HG03196 (cell line): ENCODE results near the gene TMEM100.

Experiments
- ATAC-seq: cut with Tn5 transposase; IDR thresholded peaks from one replicate; pipeline ENCODE4 v1.9.1; 2021; ENCODE audit not compliant: unreplicated experiment

The TMEM100 gene

DNA sequence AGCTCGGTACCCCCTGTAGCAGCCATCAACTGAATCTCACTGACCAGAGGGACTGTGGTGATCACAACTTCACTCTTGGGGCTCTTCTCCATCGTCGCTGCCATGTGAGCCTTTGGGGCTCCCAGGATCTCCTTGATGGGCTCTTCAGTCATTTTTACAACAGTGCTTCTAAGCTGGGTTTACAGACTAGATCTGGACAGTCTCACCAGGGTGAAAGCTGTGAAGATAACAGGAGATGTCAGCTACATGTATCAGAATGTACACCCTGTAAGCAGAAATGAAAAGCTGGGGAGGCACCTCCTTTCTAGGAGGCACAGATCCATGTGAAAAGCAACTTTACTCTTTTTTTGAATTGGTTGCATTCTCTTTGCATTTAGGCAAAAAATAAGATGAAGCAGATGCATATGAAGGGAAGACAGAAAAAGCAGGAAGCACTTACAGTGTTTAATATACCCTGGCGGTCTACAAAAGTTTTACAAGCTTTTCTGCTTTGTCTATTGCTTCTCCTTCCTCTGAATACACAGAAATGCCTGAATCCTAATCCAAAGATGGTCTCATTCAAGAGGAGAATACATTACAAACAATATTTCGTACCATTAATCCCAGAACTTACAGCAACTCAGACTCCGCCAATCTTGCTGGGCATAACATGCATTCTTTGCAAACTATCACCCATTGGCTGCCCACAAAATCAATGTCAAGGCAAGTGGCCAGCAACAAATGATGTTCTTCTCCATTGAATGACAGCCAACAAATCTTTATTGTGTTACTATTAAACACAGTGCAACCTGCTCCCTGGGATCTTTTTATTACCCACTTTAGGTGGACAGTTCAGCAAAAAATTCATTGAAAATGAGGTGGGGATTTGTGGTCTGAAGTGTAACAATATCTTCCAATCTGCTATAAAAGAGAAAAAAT lies 1.5 kb downstream of the TMEM100 start:
- no peak for ATAC-seq

DNA sequence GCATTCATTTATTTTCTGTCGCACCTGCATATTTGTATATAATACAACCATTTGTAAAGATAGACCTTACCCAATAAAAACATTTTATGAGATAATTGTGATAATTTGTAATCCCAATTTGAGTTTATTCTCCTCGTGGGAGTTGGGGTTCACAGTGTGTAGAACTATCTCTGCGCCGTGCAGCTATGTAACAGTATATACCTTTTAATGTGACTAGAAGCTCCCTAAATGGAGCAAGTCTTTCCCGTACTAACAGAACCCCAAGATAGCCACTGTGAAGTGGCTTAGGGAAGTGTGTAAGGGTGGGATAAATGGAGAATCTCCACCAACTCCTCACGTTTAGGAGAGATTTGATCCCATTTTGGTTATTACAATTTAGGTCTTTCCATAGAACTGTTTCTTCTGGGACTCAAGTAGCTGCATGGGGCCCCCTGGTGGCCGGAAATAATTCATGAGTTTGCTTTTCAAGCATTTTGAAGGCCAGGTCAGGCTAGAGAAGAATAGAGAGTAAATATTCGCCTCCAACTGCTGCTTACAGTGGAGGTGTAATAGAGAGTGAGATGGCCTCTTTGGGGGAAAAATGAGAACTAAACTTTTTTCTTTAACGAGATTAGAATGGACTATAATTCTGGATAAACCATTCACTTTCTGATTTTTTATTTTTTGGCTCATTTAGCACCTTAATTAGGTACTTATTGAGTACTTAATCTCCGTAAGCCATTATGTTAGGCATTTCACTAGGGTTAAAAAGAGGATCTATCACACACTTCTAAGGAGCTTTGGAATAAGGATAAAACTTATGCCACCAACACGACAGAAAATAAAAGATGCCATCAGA lies 4.5 kb downstream of the TMEM100 start:
- ATAC-seq, result no peak

DNA sequence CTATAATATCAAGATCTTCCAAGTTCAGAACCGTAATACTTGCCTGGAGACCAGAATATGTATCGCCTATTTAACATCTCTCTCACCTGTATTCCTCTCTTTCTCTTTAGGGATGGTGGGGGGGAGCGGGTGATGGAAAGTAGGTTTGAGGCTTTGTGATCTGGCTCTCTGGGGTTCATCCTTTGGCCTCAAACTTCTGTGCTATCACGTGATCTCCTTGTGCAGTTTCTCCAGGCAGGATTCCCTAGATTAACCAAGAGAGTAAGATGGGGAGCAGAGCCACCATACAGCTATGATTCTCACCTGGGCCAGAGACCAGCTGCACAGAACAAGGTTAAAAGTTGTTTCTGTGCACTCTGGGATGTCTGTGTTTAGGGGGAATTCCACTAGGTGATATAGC lies 5.2 kb downstream of the TMEM100 start:
- no peak for ATAC-seq

DNA sequence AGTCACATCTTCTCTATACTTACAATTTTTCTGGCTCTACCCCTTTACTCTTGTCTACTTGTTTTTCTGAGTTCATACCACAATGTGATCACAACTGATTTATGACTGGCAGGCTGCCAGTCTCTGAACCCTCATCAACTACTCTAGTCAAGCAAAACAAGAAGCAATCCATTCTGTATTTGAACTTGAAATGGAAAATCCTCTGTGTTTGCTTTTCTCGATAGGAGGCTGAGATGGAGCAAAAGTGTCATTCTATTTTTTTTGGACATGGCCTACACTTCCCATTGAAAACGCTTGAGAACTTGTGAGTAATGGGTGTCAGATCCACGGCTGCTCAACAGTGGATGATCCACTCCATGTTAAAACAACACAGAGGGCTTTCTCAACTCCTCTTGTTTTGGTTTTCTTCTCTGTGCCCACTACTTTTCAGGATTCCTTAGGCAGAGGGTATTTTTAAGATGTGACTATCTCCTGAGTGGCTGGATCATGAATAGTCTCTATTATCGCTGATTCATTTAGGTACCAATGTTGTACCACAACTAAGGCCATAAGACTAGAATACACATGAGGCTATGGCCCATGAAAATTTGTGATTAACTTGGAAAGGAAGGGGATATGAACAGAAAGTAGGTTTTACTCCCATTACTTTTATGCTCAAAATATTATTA lies 11.7 kb downstream of the TMEM100 start:
- no peak for ATAC-seq

DNA sequence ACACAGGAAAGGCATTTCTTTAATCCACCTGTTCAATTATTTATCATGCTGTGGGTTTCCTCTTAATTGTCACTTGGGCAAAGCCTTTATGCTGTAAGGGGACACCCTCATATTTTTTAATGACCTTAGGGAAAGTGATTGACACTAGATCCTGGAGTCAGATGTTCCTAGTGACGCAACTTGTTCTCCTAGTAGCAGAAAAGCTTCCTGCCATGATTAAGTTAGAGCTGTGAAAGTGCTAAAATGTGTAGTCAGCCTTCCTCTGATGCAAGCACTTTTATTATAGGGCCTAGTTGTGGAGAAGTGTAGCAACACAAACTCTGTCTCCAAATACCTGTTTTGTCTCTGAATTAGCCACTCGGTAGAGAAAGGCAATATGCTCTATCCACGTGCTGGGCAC lies 12.3 kb downstream of the TMEM100 start:
- ATAC-seq, result no peak

DNA sequence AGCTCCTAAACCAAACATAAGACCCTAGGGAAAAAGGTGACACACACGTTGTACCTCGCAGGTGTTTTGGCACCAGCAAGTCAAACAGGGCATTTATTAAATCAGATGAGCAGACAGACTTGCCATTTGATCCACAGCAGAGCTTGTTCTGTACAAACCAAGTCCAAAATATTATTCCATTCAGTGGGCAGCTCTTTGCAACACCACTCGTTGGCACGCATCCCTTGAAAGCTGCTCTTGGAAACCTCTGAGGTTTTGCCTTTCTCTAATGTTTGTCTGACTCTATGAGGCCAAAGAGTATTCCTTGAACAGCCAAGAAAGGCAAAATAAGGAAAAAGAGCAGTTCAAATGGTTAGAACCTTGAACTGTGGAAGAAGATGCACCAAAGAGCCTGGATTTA lies 12.7 kb downstream of the TMEM100 start:
- no peak for ATAC-seq

DNA sequence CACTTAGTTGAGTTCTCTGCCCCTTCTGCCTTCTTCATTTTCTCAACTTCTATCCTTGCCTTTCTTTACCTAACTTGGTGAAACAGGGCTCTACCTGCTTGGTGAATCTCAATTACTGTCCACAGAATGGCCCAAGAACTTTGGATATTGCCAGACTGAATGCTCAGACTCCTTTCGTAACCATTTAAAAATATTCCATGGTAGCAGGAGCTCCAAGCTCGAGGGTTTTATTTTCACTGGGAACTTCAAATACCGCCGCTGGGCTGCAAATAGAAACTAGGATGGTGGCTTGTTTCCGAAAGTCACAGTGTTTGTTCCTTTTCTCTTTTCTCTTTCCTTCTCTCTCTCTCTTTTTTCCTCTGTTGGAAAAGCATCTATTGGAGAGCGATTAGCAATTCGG lies 13.2 kb downstream of the TMEM100 start:
- no peak for ATAC-seq

DNA sequence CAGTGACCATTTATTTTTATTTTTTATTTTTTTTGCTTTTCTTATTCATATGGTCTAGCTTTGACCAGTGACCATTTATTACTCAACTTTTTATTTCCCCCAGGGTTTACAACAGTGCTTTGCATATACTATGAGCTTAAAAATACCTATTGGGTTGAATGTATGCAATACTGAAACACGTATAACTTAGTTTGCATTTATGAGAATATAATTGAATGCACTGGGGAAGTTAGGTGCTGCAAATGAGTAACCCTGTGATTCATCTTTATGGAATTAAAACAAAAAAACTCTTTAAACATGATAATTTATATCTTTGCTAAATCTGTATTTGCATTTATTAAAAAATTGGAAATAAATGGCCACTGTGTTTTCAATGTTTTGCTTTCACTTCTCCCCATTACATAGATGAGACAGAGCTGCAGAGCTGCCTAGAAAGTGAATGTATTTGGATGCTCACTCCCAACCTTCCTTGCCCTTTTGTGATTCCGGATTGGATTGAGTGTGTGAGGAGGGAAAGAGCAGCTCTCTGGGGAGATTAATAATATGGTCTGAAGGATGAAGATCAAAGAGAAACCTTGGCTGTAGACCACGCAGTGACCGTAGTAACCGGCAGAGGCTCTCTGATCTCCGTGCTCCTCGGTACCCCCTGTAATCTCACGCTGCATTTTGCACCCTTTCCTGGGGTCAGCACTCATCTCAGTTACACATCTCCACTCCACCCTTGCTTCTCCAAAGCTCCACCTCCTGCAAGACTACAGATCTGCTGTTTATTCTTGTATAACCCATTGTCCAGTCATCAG lies 14.3 kb downstream of the TMEM100 start:
- ATAC-seq, result no peak

DNA sequence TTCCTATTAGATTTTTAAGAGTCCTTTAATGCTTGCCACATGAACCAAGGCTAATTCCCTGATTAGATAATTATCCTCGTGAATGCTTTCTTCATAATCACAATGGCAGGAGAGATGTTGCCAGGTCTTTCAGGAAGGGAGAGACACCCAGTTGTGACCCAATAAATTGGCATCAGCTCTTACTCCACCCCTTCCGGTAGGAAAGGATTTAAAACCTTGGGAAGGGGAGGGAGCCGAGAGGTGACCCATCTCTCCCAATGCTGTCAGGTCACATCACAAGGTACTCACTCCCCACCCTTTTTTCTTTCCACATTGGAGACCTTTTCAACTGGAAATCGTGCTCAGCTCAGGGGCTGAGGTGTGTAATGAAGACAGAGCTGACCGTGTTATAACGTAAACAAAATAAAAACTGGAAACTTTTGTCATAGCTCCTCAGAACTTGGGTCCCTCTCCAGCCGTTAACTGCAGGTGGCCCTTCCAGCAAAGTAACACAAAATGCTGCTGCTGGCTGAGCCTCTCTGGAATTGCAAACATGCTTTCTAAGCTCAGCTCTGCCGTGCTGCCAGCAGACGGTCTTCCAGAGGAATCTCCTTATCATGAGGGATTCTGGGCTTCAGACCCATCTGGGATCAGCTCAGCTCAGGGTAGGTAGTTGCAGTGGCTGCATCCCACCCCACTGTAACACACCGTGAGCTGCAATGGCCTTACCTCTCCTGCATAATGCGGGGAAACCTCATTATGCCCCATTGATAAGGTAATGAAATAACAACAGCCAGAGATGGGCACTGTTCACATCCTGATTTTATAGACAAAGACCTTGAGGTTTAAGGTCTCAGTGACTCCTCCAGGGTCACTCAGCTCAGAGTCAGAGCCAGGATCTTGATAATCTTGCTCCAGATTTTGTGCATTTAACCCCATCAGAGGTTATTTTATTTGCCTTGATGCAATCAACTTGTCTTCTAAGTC lies 15.6 kb downstream of the TMEM100 start:
- ATAC-seq, result no peak

DNA sequence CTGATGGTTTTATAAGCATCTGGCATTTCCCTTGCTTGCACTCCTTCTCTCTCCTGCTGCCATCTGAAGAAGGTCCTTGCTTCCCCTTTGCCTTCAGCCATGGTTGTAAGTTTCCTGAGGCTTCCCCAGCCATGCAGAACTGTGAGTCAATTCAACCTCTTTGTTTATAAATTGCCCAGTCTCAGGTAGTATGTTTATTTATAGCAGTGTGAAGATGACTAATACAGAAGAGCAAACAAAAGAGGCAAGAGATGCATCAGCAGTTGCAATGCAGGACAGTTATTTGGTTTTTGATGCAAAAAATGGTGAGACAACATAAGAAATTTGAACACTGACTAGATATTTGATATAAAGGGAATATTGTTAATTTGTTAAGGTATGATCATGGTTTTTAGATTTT lies 16.8 kb downstream of the TMEM100 start:
- ATAC-seq, result peak; percentile 74

DNA sequence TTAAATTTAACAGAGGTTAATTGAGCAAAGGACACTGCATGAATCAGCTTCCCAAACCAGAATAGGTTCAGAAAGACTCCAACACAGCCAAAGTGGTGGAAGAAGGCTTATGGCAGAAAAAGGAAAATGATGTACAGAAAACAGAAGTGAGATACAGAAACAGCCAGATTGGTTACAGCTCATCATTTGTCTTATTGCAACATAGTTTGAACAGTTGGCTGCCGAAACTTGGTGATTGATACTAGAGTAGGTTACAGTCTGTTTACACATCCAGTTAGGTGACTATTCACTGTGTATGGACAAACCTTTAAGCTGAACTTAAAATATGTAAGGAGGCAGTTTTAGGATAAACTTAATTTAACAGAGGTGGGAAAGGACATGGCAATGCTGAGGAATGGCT lies 18.3 kb downstream of the TMEM100 start:
- no peak for ATAC-seq

DNA sequence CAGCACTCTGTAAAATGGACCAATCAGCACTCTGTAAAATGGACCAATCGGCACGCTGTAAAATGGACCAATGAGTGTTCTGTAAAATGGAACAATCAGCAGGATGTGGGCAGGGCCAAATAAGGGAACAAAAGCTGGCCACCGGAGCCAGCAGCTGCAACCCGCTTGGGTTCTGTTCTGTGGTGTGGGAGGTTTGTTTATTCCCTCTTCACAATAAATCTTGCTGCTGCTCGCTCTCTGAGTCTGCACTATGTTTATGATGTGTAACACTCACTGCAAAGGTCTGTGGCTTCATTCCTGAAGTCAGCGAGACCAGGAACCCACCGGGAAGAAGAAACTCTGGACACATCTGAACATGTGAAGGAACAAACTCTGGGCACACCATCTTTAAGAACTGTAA lies 20.5 kb downstream of the TMEM100 start:
- no peak for ATAC-seq

DNA sequence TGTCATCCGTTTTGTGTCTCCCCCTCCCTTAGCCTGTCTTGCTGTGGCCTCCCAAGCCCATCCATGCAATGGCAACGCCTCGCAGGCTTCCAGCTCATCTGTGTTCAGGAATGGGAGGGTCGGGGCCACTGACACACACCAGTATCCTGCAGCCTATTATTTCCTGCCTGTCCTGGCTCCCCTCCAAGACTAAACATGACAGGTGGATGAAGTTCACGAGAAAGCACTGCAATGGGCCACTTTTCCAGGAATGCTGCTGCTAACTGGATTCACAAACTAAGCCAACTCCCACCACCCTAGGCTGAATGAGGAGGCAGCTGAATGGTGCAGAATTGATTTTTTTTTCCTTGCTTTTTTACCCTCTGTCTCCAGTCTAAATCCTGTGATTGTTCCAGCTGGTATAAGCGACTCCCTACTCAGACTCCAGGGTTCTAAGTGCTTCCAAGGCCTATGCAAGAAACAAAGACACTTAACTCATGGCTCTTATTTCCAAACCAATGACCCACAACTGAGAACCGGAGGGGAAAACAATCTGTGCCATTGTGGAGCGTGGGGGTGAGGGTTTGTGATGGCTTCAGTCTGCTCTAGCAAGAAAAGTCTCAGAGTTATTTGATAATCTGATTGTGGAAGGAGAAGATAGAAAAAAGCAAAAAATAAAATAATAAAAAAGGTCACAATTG lies 23.3 kb downstream of the TMEM100 start:
- ATAC-seq, result no peak

DNA sequence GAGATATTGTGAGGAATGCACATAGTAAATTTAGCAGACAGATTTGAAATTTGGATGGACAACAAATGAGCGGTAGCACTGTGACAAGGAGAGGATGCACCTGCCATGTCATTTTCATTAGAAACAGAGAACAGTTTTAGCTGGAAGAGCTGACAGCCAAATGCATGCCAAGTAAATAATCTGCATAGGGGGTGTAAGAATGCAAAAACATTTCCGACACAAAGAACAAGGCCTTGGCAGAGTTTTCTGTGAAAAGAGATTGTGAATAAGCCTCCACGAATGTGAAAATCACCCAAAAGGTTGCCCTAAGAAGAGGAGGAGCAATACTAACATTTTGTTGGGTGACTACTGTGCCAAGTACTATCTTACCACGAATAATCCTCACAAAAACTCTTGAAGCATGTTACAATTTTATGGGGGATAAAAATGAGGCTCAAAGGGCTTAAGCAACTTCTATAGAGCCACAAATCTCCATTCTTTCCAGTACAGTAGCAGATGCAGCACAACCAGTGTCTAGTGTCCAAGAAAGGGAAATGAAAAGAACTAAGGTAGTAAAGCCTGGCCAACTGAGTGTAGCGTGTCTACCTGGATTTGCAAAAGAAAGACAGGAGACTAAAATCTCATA lies 28.3 kb downstream of the TMEM100 start:
- ATAC-seq, result no peak

DNA sequence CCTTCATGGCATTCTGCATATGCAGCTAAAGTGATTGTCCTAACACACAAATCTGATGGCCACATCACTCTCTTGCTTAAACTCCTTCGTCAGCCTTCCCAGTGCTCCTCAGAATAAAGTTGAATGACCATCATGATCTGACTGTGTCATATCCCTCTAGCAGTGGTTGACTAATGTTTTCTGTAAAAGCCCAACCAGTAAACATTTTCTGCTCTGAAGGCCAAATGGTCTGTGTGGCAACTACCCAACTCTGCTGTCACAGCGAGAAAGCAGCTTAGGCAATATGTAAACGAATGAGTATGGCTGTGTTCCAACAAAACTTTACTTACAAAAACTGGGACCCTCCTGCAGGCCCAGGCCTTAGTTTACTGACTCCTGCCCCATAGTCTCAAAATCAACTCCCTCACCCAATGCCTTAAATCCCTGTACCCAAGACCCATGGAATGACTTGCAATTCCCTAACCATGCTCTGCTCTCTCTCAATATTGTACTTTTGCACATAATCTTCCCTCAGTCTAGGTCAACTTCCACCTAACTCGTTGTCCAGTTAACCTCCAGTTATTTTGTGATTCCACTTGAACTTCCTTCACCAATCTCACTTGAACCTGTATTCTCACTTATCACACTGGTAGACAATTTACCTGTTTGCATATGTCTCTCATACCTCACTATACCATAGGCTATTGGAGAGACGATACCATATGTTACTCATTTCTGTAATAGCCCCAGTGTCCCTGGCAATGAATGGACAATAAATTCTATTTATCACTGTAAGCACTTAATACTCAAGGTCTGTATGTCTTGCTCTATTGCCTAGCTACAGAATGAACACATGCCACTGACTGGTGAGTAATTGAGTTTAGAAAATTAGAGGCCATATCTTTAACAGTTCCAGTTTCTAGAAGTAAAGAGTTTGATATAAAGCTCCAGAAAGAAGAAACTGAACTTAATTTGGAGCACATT lies 29.1 kb downstream of the TMEM100 start:
- ATAC-seq, result no peak

DNA sequence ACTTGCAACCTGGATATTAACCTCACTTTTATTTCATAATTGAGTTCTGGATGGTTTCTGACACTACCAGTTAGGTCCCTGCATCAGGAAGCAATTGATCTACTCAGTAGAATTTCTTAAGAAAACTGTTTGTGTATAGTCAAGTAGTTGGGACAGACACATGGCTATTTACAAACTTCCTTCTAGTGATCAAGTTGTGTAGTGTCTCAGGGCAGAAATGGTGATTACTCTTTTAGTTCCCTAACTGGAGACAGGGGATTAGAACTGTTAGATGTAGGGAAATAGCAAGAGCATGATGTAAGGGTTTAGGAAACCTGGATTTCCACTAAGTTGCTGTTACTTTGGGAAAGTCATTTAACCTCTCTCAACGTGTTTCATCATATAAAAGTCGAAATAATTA lies 30.4 kb downstream of the TMEM100 start:
- no peak for ATAC-seq

DNA sequence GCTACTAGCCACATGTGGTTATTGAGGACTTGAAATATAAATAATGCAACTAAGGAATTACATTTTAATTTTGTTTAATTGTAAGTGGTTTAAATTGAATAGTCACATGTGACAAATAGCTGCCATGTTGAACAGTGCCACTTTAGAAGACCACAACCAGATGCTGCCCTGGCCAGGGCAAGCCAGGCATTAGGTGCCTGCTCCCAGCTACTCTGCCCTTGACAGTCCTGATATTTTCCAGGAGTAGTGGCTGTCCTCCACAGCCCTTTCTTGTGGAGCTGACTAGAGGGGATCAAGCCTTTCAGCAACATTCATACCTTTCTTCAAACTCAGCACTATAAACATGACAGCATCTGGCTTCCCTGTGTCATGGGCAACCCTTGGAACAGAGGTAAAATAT lies 31.0 kb downstream of the TMEM100 start:
- ATAC-seq, result no peak
